Left lung (tissue), 10 donors: Measurements from ENCODE around the gene FOXK2. TPM values are rescaled to one million over a fixed set of nuclear protein-coding genes. Genes with fewer than 3 reads are reported as not detected.

Source experiments
- ATAC-seq: fragments of 200-7000 bp; cut with Tn5 transposase; one replicate; pipeline ENCODE4 v1.9.1; 2020; ENCODE audit warnings: moderate library complexity
- DNase-seq, 4 donors: peaks; one replicate each; pipeline ENCODE4 v3.0.0-alpha.2; 2013 to 2020
- H3K27ac ChIP-seq, 2 donors: fragments of 200-600 bp; sonication (generic) in 1 of 2; one replicate each; pipeline versions ENCODE4 v1.5.0 to v1.8.0; 2020 to 2021
- H3K27me3 ChIP-seq, 2 donors: fragments of 200-600 bp; sonication (generic) in 1 of 2; one replicate each; pipeline versions ENCODE4 v1.5.0 to v1.8.0; 2020 to 2021
- H3K36me3 ChIP-seq, 2 donors: fragments of 200-600 bp; sonication (generic) in 1 of 2; one replicate each; pipeline versions ENCODE4 v1.5.0 to v1.8.0; 2020 to 2021
- H3K4me1 ChIP-seq, 2 donors: fragments of 200-600 bp; one replicate each; pipeline ENCODE4 v1.8.0; 2021
- H3K4me3 ChIP-seq, 2 donors: fragments of 200-600 bp; sonication (generic) in 1 of 2; one replicate each; pipeline versions ENCODE4 v1.5.0 to v1.8.0; 2020 to 2021; ENCODE audit warnings: mild to moderate bottlenecking in 1 of 2
- H3K9me3 ChIP-seq, 2 donors: fragments of 200-600 bp; sonication (generic) in 1 of 2; one replicate each; pipeline versions ENCODE4 v1.5.0 to v1.8.0; 2020 to 2021
- intact Hi-C, 2 donors: fragments of 100-400 bp; cut with DNase I; formaldehyde crosslinking; loops; one replicate each; pipeline versions ENCODE4 v1.11.2 to v1.14.2; 2022
- polyA plus RNA-seq, 6 donors: library from polyadenylated mRNA; unstranded; fragments of 120-200 nt; gene quantifications; one replicate each; pipeline ENCODE4 v1.2.1, GENCODE V29; 2013; ENCODE audit not compliant: insufficient read length in 6 of 6
- total RNA-seq, 2 donors: library from RNA; stranded (reverse); fragmentation: NEBNext Ultra II Directional; extraction: Animal tissue kit (Norgen Biotek cat#: 25700); gene quantifications; one replicate each; pipeline ENCODE4 v1.2.1, GENCODE V29; 2021
- TF ChIP-seq, protein P1 (sequence below), 2 donors: fragments of 200-600 bp; sonication (generic) in 1 of 2; IDR thresholded peaks; one replicate each; pipeline versions ENCODE4 v1.5.0 to v1.8.0; 2021; ENCODE audit warnings: antibody characterized with exemption in 2 of 2
- donor health status: DM: no; HTN: yes; CAD: no.
- donor health status: DM: no; HTN: no; CAD: no.

Gene FOXK2
- total and polyA plus RNA-seq, 8 donors = 31.2 to 57.0 (median 38.1) TPM

DNA sequence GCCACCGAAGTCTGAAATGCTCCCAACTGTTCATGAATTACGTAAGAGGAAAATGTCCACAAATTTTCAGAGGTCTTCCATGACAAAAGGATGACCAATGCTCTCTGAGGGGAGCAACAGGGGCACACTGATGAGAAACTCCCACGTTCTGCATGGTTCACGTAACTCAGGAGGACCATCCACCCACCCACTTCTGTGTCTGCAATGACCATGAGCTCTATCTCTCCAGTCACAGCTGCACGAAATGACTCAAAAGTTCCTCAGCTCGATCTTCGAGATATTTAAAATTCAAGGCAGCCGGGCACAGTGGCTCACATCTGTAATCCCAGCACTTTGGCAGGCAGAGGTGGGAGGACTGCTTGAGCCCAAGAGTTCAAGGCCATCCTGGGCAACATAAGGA, 112.9 kb downstream of the FOXK2 start:
- peaks cover 0 to 67% of the 10 kb centered on the region in 2 donors for H3K36me3 ChIP-seq
- intact Hi-C loops = no loop called here
- no peak for ATAC-seq
- no peak for DNase-seq
- no peak overlapping the region for H3K27ac ChIP-seq
- H3K4me1 ChIP-seq = peaks cover 0 to 8% of the 10 kb centered on the region in 2 donors
- H3K9me3 ChIP-seq = peaks cover 0 to 7% of the 10 kb centered on the region in 2 donors
- TF ChIP-seq, protein P1, sequence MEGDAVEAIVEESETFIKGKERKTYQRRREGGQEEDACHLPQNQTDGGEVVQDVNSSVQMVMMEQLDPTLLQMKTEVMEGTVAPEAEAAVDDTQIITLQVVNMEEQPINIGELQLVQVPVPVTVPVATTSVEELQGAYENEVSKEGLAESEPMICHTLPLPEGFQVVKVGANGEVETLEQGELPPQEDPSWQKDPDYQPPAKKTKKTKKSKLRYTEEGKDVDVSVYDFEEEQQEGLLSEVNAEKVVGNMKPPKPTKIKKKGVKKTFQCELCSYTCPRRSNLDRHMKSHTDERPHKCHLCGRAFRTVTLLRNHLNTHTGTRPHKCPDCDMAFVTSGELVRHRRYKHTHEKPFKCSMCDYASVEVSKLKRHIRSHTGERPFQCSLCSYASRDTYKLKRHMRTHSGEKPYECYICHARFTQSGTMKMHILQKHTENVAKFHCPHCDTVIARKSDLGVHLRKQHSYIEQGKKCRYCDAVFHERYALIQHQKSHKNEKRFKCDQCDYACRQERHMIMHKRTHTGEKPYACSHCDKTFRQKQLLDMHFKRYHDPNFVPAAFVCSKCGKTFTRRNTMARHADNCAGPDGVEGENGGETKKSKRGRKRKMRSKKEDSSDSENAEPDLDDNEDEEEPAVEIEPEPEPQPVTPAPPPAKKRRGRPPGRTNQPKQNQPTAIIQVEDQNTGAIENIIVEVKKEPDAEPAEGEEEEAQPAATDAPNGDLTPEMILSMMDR (IDR thresholded peaks at IDR 0.05) = no peak
- H3K27me3 ChIP-seq = no peaks in the 10 kb centered on the region
- H3K4me3 ChIP-seq = no peak overlapping the region

GRCh38 chr17:82633343-82633742, 113.8 kb downstream of the FOXK2 start:
- H3K27me3 ChIP-seq = no peaks in the 10 kb centered on the region

GRCh38 chr17:82636626-82637598, 117.4 kb downstream of the FOXK2 start:
- H3K27me3 ChIP-seq = no peaks in the 10 kb centered on the region
- no peak overlapping the region for H3K27ac ChIP-seq
- ATAC-seq (no peak), DNase-seq (peak in 2 of 4 donors; percentile 1 to 62)
- intact Hi-C loops = no loop called here
- H3K9me3 ChIP-seq = peaks cover 0 to 9% of the 10 kb centered on the region in 2 donors
- H3K36me3 ChIP-seq = peaks cover 0 to 68% of the 10 kb centered on the region in 2 donors
- H3K4me1 ChIP-seq = no peaks in the 10 kb centered on the region
- H3K4me3 ChIP-seq = no peak overlapping the region
- TF ChIP-seq, protein P1 (IDR thresholded peaks at IDR 0.05) = no peak

More at GRCh38 chr17:82633343-82633742, 113.8 kb downstream of the FOXK2 start:
- no peak overlapping the region for H3K27ac ChIP-seq
- H3K36me3 ChIP-seq = peaks cover 0 to 62% of the 10 kb centered on the region in 2 donors
- ATAC-seq (no peak), DNase-seq (no peak)
- H3K4me3 ChIP-seq = no peak overlapping the region
- H3K9me3 ChIP-seq = peaks cover 0 to 9% of the 10 kb centered on the region in 2 donors
- TF ChIP-seq, protein P1 (IDR thresholded peaks at IDR 0.05) = no peak
- no peaks in the 10 kb centered on the region for H3K4me1 ChIP-seq
- intact Hi-C loops = no loop called here

- H3K4me1 ChIP-seq = no peaks in the 10 kb centered on the region
- intact Hi-C loops = no loop called here
- DNase-seq = no peak
These were observed 118.7 kb downstream of the FOXK2 start for GRCh38 chr17:82638183-82638773.

More at GRCh38 chr17:82638183-82638773, 118.7 kb downstream of the FOXK2 start:
- Histone ChIP-seq H3K27me3 (no peaks in the 10 kb centered on the region), H3K36me3 (peaks cover 0 to 68% of the 10 kb centered on the region in 2 donors), H3K4me3 (no peak overlapping the region), H3K9me3 (peaks cover 0 to 9% of the 10 kb centered on the region in 2 donors), H3K27ac (no peak overlapping the region)
- ATAC-seq = no peak
- TF ChIP-seq, protein P1 (IDR thresholded peaks at IDR 0.05) = no peak
